Peyer's patch (tissue), 4 donors: Measurements from ENCODE around the gene ANKRD35.

ENCODE experiments used
- POLR2A ChIP-seq, 2 donors: fragments of 450-650 bp; IDR thresholded peaks; one replicate each; pipeline ENCODE4 v1.5.1; 2017; ENCODE audit warnings: antibody characterized with exemption in 2 of 2, mild to moderate bottlenecking in 2 of 2, moderate library complexity in 2 of 2
- TF ChIP-seq, protein P1 (sequence below), 6 experiments: fragments of 450-650 bp in 4 of 6; fragments of 200-600 bp in 2 of 6; sonication (generic) in 1 of 6; IDR thresholded peaks; one replicate each; pipeline ENCODE4 v1.5.1; 2017 to 2019; ENCODE audit warnings: antibody characterized with exemption in 6 of 6, mild to moderate bottlenecking in 3 of 6, moderate library complexity in 1 of 6

- TF ChIP-seq, protein P1, sequence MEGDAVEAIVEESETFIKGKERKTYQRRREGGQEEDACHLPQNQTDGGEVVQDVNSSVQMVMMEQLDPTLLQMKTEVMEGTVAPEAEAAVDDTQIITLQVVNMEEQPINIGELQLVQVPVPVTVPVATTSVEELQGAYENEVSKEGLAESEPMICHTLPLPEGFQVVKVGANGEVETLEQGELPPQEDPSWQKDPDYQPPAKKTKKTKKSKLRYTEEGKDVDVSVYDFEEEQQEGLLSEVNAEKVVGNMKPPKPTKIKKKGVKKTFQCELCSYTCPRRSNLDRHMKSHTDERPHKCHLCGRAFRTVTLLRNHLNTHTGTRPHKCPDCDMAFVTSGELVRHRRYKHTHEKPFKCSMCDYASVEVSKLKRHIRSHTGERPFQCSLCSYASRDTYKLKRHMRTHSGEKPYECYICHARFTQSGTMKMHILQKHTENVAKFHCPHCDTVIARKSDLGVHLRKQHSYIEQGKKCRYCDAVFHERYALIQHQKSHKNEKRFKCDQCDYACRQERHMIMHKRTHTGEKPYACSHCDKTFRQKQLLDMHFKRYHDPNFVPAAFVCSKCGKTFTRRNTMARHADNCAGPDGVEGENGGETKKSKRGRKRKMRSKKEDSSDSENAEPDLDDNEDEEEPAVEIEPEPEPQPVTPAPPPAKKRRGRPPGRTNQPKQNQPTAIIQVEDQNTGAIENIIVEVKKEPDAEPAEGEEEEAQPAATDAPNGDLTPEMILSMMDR (IDR thresholded peaks at IDR 0.05) = no peak
- TF ChIP-seq POLR2A (IDR thresholded peaks at IDR 0.05) = no peak
Observed at GRCh38 chr1:145898756-145899155, 13.1 kb upstream of the ANKRD35 start.
